WERI-Rb-1 (cell line): ENCODE data around the gene TRIM27.

ENCODE experiments used
- DNase-seq: peaks from one replicate; pipeline ENCODE4 v3.0.0-alpha.2; 2020
- H3K27ac ChIP-seq: fragments of 250-450 bp; sonication (Bioruptor Pico); 2 replicates; pipeline ENCODE4 v1.5.1; 2020; ENCODE audit warnings: mild to moderate bottlenecking, moderate library complexity
- H3K27me3 ChIP-seq: fragments of 250-450 bp; sonication (Bioruptor Pico); 2 replicates; pipeline ENCODE4 v1.5.1; 2021; ENCODE audit warnings: mild to moderate bottlenecking, low read depth, moderate library complexity; ENCODE audit not compliant: insufficient read depth, severe bottlenecking
- H3K36me3 ChIP-seq: fragments of 250-450 bp; sonication (Bioruptor Pico); 2 replicates; pipeline ENCODE4 v1.5.1; 2020; ENCODE audit warnings: mild to moderate bottlenecking, moderate library complexity
- H3K4me3 ChIP-seq: 2 replicates; pipeline ENCODE4 v1.5.1; 2011; ENCODE audit warnings: low read depth, mild to moderate bottlenecking, control low read depth, low read length
- H3K9me3 ChIP-seq: fragments of 250-450 bp; sonication (Bioruptor Pico); 2 replicates; pipeline ENCODE4 v1.5.1; 2021; ENCODE audit warnings: mild to moderate bottlenecking, moderate library complexity; ENCODE audit not compliant: severe bottlenecking
- TF ChIP-seq, protein P1 (sequence below): IDR thresholded peaks from 2 replicates; pipeline ENCODE4 v1.5.1; 2011; ENCODE audit warnings: low read depth, mild to moderate bottlenecking, control low read depth, inconsistent platforms, low read length

TRIM27 gene

GRCh38 chr6:28893172-28893799, 30.5 kb downstream of the TRIM27 start:
- Histone ChIP-seq H3K9me3 (no peaks in the 10 kb centered on the region), H3K27me3 (no peaks in the 10 kb centered on the region), H3K4me3 (no peak overlapping the region), H3K27ac (no peak overlapping the region), H3K36me3 (no peaks in the 10 kb centered on the region)
- no peak for DNase-seq
- TF ChIP-seq, protein P1, sequence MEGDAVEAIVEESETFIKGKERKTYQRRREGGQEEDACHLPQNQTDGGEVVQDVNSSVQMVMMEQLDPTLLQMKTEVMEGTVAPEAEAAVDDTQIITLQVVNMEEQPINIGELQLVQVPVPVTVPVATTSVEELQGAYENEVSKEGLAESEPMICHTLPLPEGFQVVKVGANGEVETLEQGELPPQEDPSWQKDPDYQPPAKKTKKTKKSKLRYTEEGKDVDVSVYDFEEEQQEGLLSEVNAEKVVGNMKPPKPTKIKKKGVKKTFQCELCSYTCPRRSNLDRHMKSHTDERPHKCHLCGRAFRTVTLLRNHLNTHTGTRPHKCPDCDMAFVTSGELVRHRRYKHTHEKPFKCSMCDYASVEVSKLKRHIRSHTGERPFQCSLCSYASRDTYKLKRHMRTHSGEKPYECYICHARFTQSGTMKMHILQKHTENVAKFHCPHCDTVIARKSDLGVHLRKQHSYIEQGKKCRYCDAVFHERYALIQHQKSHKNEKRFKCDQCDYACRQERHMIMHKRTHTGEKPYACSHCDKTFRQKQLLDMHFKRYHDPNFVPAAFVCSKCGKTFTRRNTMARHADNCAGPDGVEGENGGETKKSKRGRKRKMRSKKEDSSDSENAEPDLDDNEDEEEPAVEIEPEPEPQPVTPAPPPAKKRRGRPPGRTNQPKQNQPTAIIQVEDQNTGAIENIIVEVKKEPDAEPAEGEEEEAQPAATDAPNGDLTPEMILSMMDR = no peak

DNA sequence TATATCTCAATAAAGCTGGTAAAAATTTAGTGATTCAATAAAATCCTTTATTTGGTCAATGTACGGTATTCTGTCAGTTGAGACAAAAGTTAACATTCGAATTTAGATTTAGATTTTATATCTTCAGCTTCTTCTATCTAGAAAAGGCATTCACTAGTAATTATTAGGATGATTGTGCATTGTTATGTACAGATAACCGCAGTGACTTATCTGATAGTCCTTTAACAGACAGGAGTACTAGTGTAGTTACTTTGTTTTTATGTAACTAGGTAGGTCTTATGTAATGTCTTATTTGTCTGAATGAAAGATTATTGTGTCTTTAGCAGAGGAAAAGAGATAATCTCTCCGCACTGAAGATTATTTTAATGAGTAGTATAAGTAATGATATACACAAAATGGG, 31.3 kb downstream of the TRIM27 start:
- DNase-seq = no peak
- Histone ChIP-seq H3K27me3 (no peaks in the 10 kb centered on the region), H3K4me3 (no peak overlapping the region), H3K27ac (no peak overlapping the region), H3K36me3 (no peaks in the 10 kb centered on the region), H3K9me3 (no peaks in the 10 kb centered on the region)
- TF ChIP-seq, protein P1 = no peak

DNA sequence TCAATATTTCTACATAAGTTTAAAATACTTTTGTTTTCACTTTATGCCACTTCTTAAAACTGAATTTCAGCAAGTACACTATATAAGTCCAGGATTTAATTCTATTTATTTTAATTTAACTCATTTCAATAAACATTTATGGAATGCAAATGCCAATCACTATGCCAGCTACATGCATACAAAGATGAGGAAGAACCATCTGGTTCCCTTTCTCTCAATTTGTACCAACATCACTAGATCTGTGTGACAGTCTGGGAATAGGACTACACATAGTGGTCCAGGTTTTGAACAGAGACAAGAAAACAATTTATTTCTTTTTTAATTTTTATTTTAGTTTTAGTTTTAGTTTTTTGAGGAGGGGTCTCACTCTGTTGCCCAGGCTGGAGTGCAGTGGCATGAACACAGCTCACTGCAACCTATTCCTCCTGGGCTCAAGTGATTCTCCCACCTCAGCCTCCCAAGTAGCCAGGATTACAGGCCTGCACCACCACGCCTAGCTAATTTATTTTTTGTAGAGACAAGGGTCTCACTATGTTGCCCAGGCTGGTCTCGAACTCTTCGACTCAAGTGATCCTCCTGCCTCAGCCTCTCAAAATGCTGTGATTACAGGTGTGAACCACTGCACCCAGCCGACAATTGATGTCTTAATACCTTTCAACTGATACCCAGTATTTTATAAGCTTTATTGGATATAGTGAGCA, 35.8 kb downstream of the TRIM27 start:
- H3K27ac ChIP-seq = no peak overlapping the region
- TF ChIP-seq, protein P1 = no peak
- H3K27me3 ChIP-seq = no peaks in the 10 kb centered on the region
- peaks cover 9% of the 10 kb centered on the region for H3K9me3 ChIP-seq
- no peaks in the 10 kb centered on the region for H3K36me3 ChIP-seq
- DNase-seq = no peak
- no peak overlapping the region for H3K4me3 ChIP-seq

- TF ChIP-seq, protein P1 = no peak
- DNase-seq = no peak
- no peaks in the 10 kb centered on the region for H3K36me3 ChIP-seq
- H3K27me3 ChIP-seq = no peaks in the 10 kb centered on the region
- no peak overlapping the region for H3K27ac ChIP-seq
- H3K4me3 ChIP-seq = no peak overlapping the region
- H3K9me3 ChIP-seq = peaks cover 9% of the 10 kb centered on the region
Observed at GRCh38 chr6:28886079-28886439, 37.7 kb downstream of the TRIM27 start.

- Histone ChIP-seq H3K4me3 (peak overlapping the region; percentile 47), H3K36me3 (no peaks in the 10 kb centered on the region), H3K9me3 (peaks cover 9% of the 10 kb centered on the region), H3K27ac (peak overlapping the region; percentile 32), H3K27me3 (no peaks in the 10 kb centered on the region)
- peak; percentile 43 for DNase-seq
- TF ChIP-seq, protein P1 = no peak
Observed at GRCh38 chr6:28884423-28885131, 39.2 kb downstream of the TRIM27 start.
